Fibroblast of lung (primary cell): ENCODE results near the gene CEP20.

ENCODE experiments used
- EZH2 ChIP-seq: IDR thresholded peaks from 2 replicates; pipeline ENCODE4 v1.5.1; 2012; ENCODE audit warnings: low read length, control low read depth, mild to moderate bottlenecking; ENCODE audit errors: missing control alignments
- TF ChIP-seq, protein P1 (sequence below), 2 donors: IDR thresholded peaks in 1 of 2; conservative IDR thresholded peaks in 1 of 2; 1 replicate in 1 of 2; 2 replicates in 1 of 2; pipeline ENCODE4 v1.5.1; 2011 to 2012; ENCODE audit warnings: low read length in 2 of 2, control low read depth in 1 of 2, inconsistent platforms in 1 of 2, low read depth in 1 of 2, mild to moderate bottlenecking in 1 of 2

- TF ChIP-seq, protein P1, sequence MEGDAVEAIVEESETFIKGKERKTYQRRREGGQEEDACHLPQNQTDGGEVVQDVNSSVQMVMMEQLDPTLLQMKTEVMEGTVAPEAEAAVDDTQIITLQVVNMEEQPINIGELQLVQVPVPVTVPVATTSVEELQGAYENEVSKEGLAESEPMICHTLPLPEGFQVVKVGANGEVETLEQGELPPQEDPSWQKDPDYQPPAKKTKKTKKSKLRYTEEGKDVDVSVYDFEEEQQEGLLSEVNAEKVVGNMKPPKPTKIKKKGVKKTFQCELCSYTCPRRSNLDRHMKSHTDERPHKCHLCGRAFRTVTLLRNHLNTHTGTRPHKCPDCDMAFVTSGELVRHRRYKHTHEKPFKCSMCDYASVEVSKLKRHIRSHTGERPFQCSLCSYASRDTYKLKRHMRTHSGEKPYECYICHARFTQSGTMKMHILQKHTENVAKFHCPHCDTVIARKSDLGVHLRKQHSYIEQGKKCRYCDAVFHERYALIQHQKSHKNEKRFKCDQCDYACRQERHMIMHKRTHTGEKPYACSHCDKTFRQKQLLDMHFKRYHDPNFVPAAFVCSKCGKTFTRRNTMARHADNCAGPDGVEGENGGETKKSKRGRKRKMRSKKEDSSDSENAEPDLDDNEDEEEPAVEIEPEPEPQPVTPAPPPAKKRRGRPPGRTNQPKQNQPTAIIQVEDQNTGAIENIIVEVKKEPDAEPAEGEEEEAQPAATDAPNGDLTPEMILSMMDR (conservative IDR thresholded peaks at IDR 0.05 in 1 of 2, IDR thresholded peaks at IDR 0.05 in 1 of 2; ENCODE audit: low read depth in 1 of 2, low read length in 2 of 2): no peak
- TF ChIP-seq EZH2: no peak
Observed at GRCh38 chr16:15864939-15865338, 23.5 kb downstream of the CEP20 start.
